ENCODE results near the gene DNAJC17. TPM values are rescaled to one million over a fixed set of nuclear protein-coding genes. Genes with fewer than 3 reads are reported as not detected.

DNAJC17 gene
- total and polyA plus RNA-seq, 2 of the 13 experiments (the other 11 are each of a cell fraction or from before 2014, with no cell fraction given): 22.2 to 26.5 TPM

GRCh38 chr15:40843261-40843884, 36.1 kb upstream of the DNAJC17 start (continued):
- peak; percentile 51 for TF ChIP-seq ZNF687 (CRISPR knock-in tag; IDR thresholded peaks at IDR 0.05)

- intact Hi-C loops (cut with micrococcal nuclease; ENCODE audit: unreplicated experiment): no loop called here
- no peaks in the 10 kb centered on the region for H3K36me3 ChIP-seq (replicated peaks in 1 of 2; ENCODE audit: control insufficient read depth in 1 of 2, insufficient read depth in 2 of 2, low read length in 2 of 2)
- no peak for ATAC-seq
- H3K4me2 ChIP-seq (ENCODE audit: low read depth, low read length): no peak overlapping the region
- H3K27ac ChIP-seq (ENCODE audit: extremely low read length, insufficient read depth, low read length): no peak overlapping the region
- DNase-seq (ENCODE audit: low spot score): no peak
- H3K4me1 ChIP-seq (ENCODE audit: insufficient read depth, low read length): peaks cover 32% of the 10 kb centered on the region
- H3K9ac ChIP-seq (ENCODE audit: insufficient read depth, low read depth, low read length): no peak overlapping the region
- 0% methylated on average over 2 of the region's 2 CpGs for WGBS (ENCODE audit: low lambda C conversion rate)
- H3K4me3 ChIP-seq (replicated peaks in 1 of 3; ENCODE audit: insufficient read depth in 1 of 3, low read depth in 2 of 3, low read length in 3 of 3): no peak overlapping the region
- CTCF ChIA-PET (ENCODE audit: low intra/inter-chr PET ratio, low total read pairs): no interaction called here
- no peaks in the 10 kb centered on the region for H3K9me3 ChIP-seq (ENCODE audit: low read length)
- no TSS peak for BruUV-seq (replicated peaks)
- no peak overlapping the region for H2AFZ ChIP-seq (ENCODE audit: low read length)
- POLR2A ChIA-PET: no interaction called here
- no peaks in the 10 kb centered on the region for H4K20me1 ChIP-seq (ENCODE audit: insufficient read depth, low read length)
- in situ Hi-C loops (cut with HindIII; ENCODE audit: extremely low pct_ligation_motif_present, low pct_unique_long_range_greater_than_20kb): no loop called here
- no peaks in the 10 kb centered on the region for H3K79me2 ChIP-seq (ENCODE audit: insufficient read depth, low read length)
- peaks cover 4 to 17% of the 10 kb centered on the region in 2 experiments; a peak in 3 of 5 replicates for H3K27me3 ChIP-seq (ENCODE audit: control insufficient read depth in 1 of 2, insufficient read depth in 2 of 2, low read length in 2 of 2)
- FAIRE-seq: no peak
- TF ChIP-seq ZNF761 (CRISPR knock-in tag; conservative IDR thresholded peaks at IDR 0.05): no peak
- no peak for TF ChIP-seq ZNF121 (CRISPR knock-in tag; IDR thresholded peaks at IDR 0.05)
- no peak for TF ChIP-seq ZNF180 (CRISPR knock-in tag; IDR thresholded peaks at IDR 0.05; ENCODE audit: borderline replicate concordance, low read depth)
- no peak for TF ChIP-seq CENPT (CRISPR knock-in tag; IDR thresholded peaks at IDR 0.05; ENCODE audit: low read depth)
- TF ChIP-seq FOXK2 (IDR thresholded peaks at IDR 0.05): no peak
- TF ChIP-seq MXD1 (CRISPR knock-in tag; IDR thresholded peaks at IDR 0.05): no peak
- no peak for TF ChIP-seq NCOR1 (IDR thresholded peaks at IDR 0.05; ENCODE audit: borderline replicate concordance, low read length)
- no peak for TF ChIP-seq ZNF343 (CRISPR knock-in tag; IDR thresholded peaks at IDR 0.05)
- no peak for TF ChIP-seq AGO2 (optimal IDR thresholded peaks at IDR 0.05; ENCODE audit: low read depth, low read length)
- no peak for TF ChIP-seq ZNF33B (CRISPR knock-in tag; IDR thresholded peaks at IDR 0.05)
- no peak for TF ChIP-seq SATB2 (CRISPR knock-in tag; IDR thresholded peaks at IDR 0.05)
- no peak for TF ChIP-seq ZNF136 (CRISPR knock-in tag; IDR thresholded peaks at IDR 0.05; ENCODE audit: low read depth)
- no peak for TF ChIP-seq NFE2L1 (CRISPR knock-in tag; IDR thresholded peaks at IDR 0.05; ENCODE audit: borderline replicate concordance)
- TF ChIP-seq ZNF770 (CRISPR knock-in tag; IDR thresholded peaks at IDR 0.05): no peak
- TF ChIP-seq SSRP1 (CRISPR knock-in tag; IDR thresholded peaks at IDR 0.05): no peak
- no peak for TF ChIP-seq MED13 (CRISPR knock-in tag; IDR thresholded peaks at IDR 0.05)
- TF ChIP-seq ZNF563 (CRISPR knock-in tag; IDR thresholded peaks at IDR 0.05): no peak
These were observed 34.5 kb upstream of the DNAJC17 start for GRCh38 chr15:40841741-40842140.

All from HepG2 (cell line).